H9 (cell line): ENCODE data around the gene RETN. TPM values are rescaled to one million over a fixed set of nuclear protein-coding genes. Genes with fewer than 3 reads are reported as not detected.

Experiments used
- DNase-seq: peaks from one replicate; pipeline ENCODE4 v3.0.0-alpha.2; 2017
- H2AFZ ChIP-seq: one replicate; pipeline ENCODE4 v1.6.1; 2013; ENCODE audit warnings: mild to moderate bottlenecking, low read length, control low read depth, moderate library complexity
- H2AK5ac ChIP-seq: 2 replicates; pipeline ENCODE4 v1.6.1; 2013; ENCODE audit warnings: low read length, control low read depth, mixed read lengths; ENCODE audit not compliant: insufficient read length
- H2BK120ac ChIP-seq: one replicate; pipeline ENCODE4 v1.6.1; 2013; ENCODE audit warnings: low read depth, mild to moderate bottlenecking, low read length, control low read depth, inconsistent platforms; ENCODE audit not compliant: poor library complexity, severe bottlenecking
- H2BK12ac ChIP-seq: 2 replicates; pipeline ENCODE4 v1.6.1; 2013; ENCODE audit warnings: low read length, control low read depth, mixed read lengths, low read depth; ENCODE audit not compliant: insufficient read length
- H2BK15ac ChIP-seq: 2 replicates; pipeline ENCODE4 v1.6.1; 2013; ENCODE audit warnings: low read depth, low read length, control low read depth
- H2BK20ac ChIP-seq: one replicate; pipeline ENCODE4 v1.6.1; 2013; ENCODE audit warnings: low read depth, mild to moderate bottlenecking, low read length, control low read depth, inconsistent platforms; ENCODE audit not compliant: poor library complexity, severe bottlenecking
- H2BK5ac ChIP-seq: 2 replicates; pipeline ENCODE4 v1.6.1; 2013; ENCODE audit warnings: low read length, control low read depth, mixed read lengths; ENCODE audit not compliant: insufficient read length
- H3K14ac ChIP-seq: 2 replicates; pipeline ENCODE4 v1.6.1; 2013; ENCODE audit warnings: low read length, control low read depth; ENCODE audit not compliant: insufficient read depth
- H3K18ac ChIP-seq: 2 replicates; pipeline ENCODE4 v1.6.1; 2013; ENCODE audit warnings: low read depth, mild to moderate bottlenecking, mixed read lengths, low read length, control low read depth; ENCODE audit not compliant: insufficient read length
- H3K23ac ChIP-seq: 2 replicates; pipeline ENCODE4 v1.6.1; 2013; ENCODE audit warnings: low read length, control low read depth, mixed read lengths, low read depth; ENCODE audit not compliant: insufficient read length
- H3K23me2 ChIP-seq: 2 replicates; pipeline ENCODE4 v1.6.1; 2013; ENCODE audit warnings: low read depth, mild to moderate bottlenecking, mixed read lengths, low read length, control low read depth; ENCODE audit not compliant: insufficient read length, poor library complexity, severe bottlenecking
- H3K27ac ChIP-seq: 2 replicates; pipeline ENCODE4 v1.5.1; 2013; ENCODE audit warnings: low read length, control low read depth, mixed read lengths, low read depth; ENCODE audit not compliant: insufficient read length
- H3K27me3 ChIP-seq: 2 replicates; pipeline ENCODE4 v1.6.1; 2013; ENCODE audit warnings: low read length, control low read depth, inconsistent platforms; ENCODE audit not compliant: insufficient read depth
- H3K4ac ChIP-seq: 2 replicates; pipeline ENCODE4 v1.6.1; 2013; ENCODE audit warnings: low read depth, mild to moderate bottlenecking, control low read depth, inconsistent platforms, low read length, moderate library complexity
- H3K4me1 ChIP-seq: 2 replicates; pipeline ENCODE4 v1.6.1; 2013; ENCODE audit warnings: low read length, control low read depth, inconsistent platforms; ENCODE audit not compliant: insufficient read depth
- H3K4me2 ChIP-seq: 2 replicates; pipeline ENCODE4 v1.6.1; 2013; ENCODE audit warnings: low read length, control low read depth, mixed read lengths; ENCODE audit not compliant: insufficient read length, insufficient read depth
- H3K56ac ChIP-seq: 2 replicates; pipeline ENCODE4 v1.6.1; 2013; ENCODE audit warnings: low read depth, mild to moderate bottlenecking, mixed read lengths, low read length, control low read depth; ENCODE audit not compliant: insufficient read length
- H3K79me1 ChIP-seq: 2 replicates; pipeline ENCODE4 v1.6.1; 2013; ENCODE audit warnings: low read depth, mild to moderate bottlenecking, moderate library complexity, low read length, control low read depth, inconsistent platforms; ENCODE audit not compliant: insufficient read depth, poor library complexity, severe bottlenecking
- H3K79me2 ChIP-seq: 2 replicates; pipeline ENCODE4 v1.6.1; 2013; ENCODE audit warnings: low read length, control low read depth, inconsistent platforms; ENCODE audit not compliant: insufficient read depth
- H3K9ac ChIP-seq: 2 replicates; pipeline ENCODE4 v1.6.1; 2013; ENCODE audit warnings: low read length, control low read depth, mixed read lengths; ENCODE audit not compliant: insufficient read length; ENCODE audit errors: extremely low read depth
- H3K9me3 ChIP-seq: one replicate; pipeline ENCODE4 v1.6.1; 2013; ENCODE audit warnings: low read depth, low read length, inconsistent platforms; ENCODE audit not compliant: control insufficient read depth
- H3T11ph ChIP-seq: one replicate; pipeline ENCODE4 v1.6.1; 2013; ENCODE audit warnings: mild to moderate bottlenecking, low read length, control low read depth, inconsistent platforms
- H4K20me1 ChIP-seq: one replicate; pipeline ENCODE4 v1.6.1; 2013; ENCODE audit not compliant: control insufficient read depth, insufficient read length, insufficient read depth
- H4K5ac ChIP-seq: 2 replicates; pipeline ENCODE4 v1.6.1; 2013; ENCODE audit warnings: low read depth, mild to moderate bottlenecking, mixed read lengths, low read length, control low read depth; ENCODE audit not compliant: insufficient read length
- H4K8ac ChIP-seq: replicated peaks from 2 replicates; pipeline ENCODE4 v1.6.1; 2013; ENCODE audit warnings: low read length, control low read depth, mixed read lengths, low read depth; ENCODE audit not compliant: insufficient read length
- H4K91ac ChIP-seq: 2 replicates; pipeline ENCODE4 v1.6.1; 2013; ENCODE audit warnings: low read depth, mild to moderate bottlenecking, moderate library complexity, mixed read lengths, low read length, control low read depth; ENCODE audit not compliant: insufficient read length
- H3K27ac Mint-ChIP-seq, 3 experiments: 2 replicates in 2 of 3; 3 replicates in 1 of 3; pipeline ENCODE4 v1.8.0; 2020 to 2021; ENCODE audit warnings: mixed read lengths in 3 of 3, mild to moderate bottlenecking in 1 of 3, moderate library complexity in 1 of 3
- H3K27me3 Mint-ChIP-seq: 2 replicates; pipeline ENCODE4 v1.8.0; 2021; ENCODE audit warnings: low read depth, mild to moderate bottlenecking, moderate library complexity, mixed read lengths
- H3K36me3 Mint-ChIP-seq, 3 experiments: 2 replicates in 2 of 3; 3 replicates in 1 of 3; pipeline ENCODE4 v1.8.0; 2020 to 2021; ENCODE audit warnings: low read depth in 3 of 3, mixed read lengths in 3 of 3; ENCODE audit not compliant: insufficient read depth in 1 of 3
- H3K4me1 Mint-ChIP-seq, 2 experiments: 2 replicates each; pipeline ENCODE4 v1.8.0; 2020; ENCODE audit warnings: mixed read lengths in 2 of 2
- H3K4me3 Mint-ChIP-seq, 2 experiments: 2 replicates in 1 of 2; 3 replicates in 1 of 2; pipeline ENCODE4 v1.8.0; 2020 to 2021; ENCODE audit warnings: mild to moderate bottlenecking in 2 of 2, mixed read lengths in 2 of 2, moderate library complexity in 1 of 2
- H3K9me3 Mint-ChIP-seq, 2 experiments: 2 replicates in 1 of 2; 3 replicates in 1 of 2; pipeline ENCODE4 v1.8.0; 2020; ENCODE audit warnings: mild to moderate bottlenecking in 2 of 2, mixed read lengths in 2 of 2, moderate library complexity in 1 of 2
- WGBS: extraction: QIAGEN DNeasy Blood & Tissue Kit; methylation state at CpG from one replicate; pipeline ENCODE4 v1.1.7; 2013; ENCODE audit warnings: missing lambda C conversion rate, low lambda C conversion rate, mixed read lengths; ENCODE audit not compliant: insufficient read length; ENCODE audit errors: extremely low coverage; 5-methylcytosine and 5-hydroxymethylcytosine counted together
- total RNA-seq: library from RNA; stranded (reverse); gene quantifications from 2 replicates; pipeline ENCODE4 v1.2.1, GENCODE V29; 2021
- TF ChIP-seq, protein P1 (sequence below): fragments of 200-600 bp; sonication (generic); conservative IDR thresholded peaks from 3 replicates; pipeline ENCODE4 v1.8.0; 2021; ENCODE audit warnings: antibody characterized with exemption, mild to moderate bottlenecking

RETN gene
- total RNA-seq, 1 experiment from 2014 or later, result not detected

DNA sequence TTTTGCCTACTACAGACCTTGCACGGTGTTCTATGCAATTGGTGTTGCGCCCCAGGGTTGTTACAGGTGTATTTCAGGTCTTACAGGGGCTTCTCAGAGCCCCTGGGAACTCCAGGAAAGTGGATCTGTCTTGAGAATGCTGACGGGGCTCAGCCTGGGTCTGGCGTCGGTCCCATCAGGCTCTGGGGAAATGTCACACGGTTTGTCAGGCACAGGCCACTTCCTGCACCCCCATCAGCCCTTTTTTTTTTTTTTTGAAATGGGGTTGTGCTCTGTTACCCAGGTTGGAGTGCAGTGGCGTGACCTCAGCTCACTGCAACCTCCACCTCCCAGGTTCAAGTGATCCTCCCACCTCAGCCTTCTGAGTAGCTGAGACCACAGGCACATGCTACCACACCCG lies 49.8 kb downstream of the RETN start:
- H3K27me3 ChIP-seq, result no peaks in the 10 kb centered on the region
- H3K27ac ChIP-seq, result no peak overlapping the region
- H4K20me1 ChIP-seq, result no peaks in the 10 kb centered on the region
- no peak overlapping the region for H3K9ac ChIP-seq
- no peak overlapping the region for H2AK5ac ChIP-seq
- no peak overlapping the region for H2AFZ ChIP-seq
- no CpG with 5 or more reads among the region's 8 CpGs for WGBS
- no peaks in the 10 kb centered on the region for H3K79me2 ChIP-seq
- no peak overlapping the region for H2BK120ac ChIP-seq
- H3K18ac ChIP-seq, result no peak overlapping the region
- no peak overlapping the region for H2BK20ac ChIP-seq
- H3K9me3 ChIP-seq, result no peaks in the 10 kb centered on the region
- TF ChIP-seq, protein P1, sequence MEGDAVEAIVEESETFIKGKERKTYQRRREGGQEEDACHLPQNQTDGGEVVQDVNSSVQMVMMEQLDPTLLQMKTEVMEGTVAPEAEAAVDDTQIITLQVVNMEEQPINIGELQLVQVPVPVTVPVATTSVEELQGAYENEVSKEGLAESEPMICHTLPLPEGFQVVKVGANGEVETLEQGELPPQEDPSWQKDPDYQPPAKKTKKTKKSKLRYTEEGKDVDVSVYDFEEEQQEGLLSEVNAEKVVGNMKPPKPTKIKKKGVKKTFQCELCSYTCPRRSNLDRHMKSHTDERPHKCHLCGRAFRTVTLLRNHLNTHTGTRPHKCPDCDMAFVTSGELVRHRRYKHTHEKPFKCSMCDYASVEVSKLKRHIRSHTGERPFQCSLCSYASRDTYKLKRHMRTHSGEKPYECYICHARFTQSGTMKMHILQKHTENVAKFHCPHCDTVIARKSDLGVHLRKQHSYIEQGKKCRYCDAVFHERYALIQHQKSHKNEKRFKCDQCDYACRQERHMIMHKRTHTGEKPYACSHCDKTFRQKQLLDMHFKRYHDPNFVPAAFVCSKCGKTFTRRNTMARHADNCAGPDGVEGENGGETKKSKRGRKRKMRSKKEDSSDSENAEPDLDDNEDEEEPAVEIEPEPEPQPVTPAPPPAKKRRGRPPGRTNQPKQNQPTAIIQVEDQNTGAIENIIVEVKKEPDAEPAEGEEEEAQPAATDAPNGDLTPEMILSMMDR, result no peak
- Mint-ChIP-seq H3K4me3 (no peak overlapping the region), H3K27me3 (peaks cover 35% of the 10 kb centered on the region), H3K9me3 (no peaks in the 10 kb centered on the region; a peak in 2 of 5 replicates), H3K36me3 (no peaks in the 10 kb centered on the region), H3K4me1 (0 out of 4 replicates have a peak, but pooled peaks cover 0 to 5% of the 10 kb centered on the region in 2 experiments), H3K27ac (no peak overlapping the region)
- H2BK5ac ChIP-seq, result no peak overlapping the region
- H2BK12ac ChIP-seq, result no peak overlapping the region
- H3T11ph ChIP-seq, result no peak overlapping the region
- H3K79me1 ChIP-seq, result no peaks in the 10 kb centered on the region
- no peak overlapping the region for H3K56ac ChIP-seq
- H3K4me1 ChIP-seq, result no peaks in the 10 kb centered on the region
- H3K14ac ChIP-seq, result no peak overlapping the region
- H3K23ac ChIP-seq, result no peak overlapping the region
- no peak for DNase-seq
- no peak overlapping the region for H2BK15ac ChIP-seq
- no peak overlapping the region for H4K91ac ChIP-seq
- H4K8ac ChIP-seq, result no peak overlapping the region
- no peak overlapping the region for H3K4ac ChIP-seq
- no peak overlapping the region for H3K4me2 ChIP-seq
- no peak overlapping the region for H4K5ac ChIP-seq
- no peaks in the 10 kb centered on the region for H3K23me2 ChIP-seq

Other genes starting within 250 kb of the RETN start
- gene PEX11G, start 180.0 kb upstream of the RETN start, total RNA-seq, result 2.4 and 2.8 TPM in 2 replicates
- gene ZNF358, start 152.9 kb upstream of the RETN start, total RNA-seq, result 40.5 and 41.5 TPM in 2 replicates
- 15.7 and 18.7 TPM in 2 replicates for gene MCOLN1, start 146.4 kb upstream of the RETN start, total RNA-seq
- 130 and 135 TPM in 2 replicates for gene PNPLA6, start 133.3 kb upstream of the RETN start, total RNA-seq
- gene CAMSAP3, start 73.2 kb upstream of the RETN start, total RNA-seq, result 28.4 and 31.3 TPM in 2 replicates
- 48.0 and 50.6 TPM in 2 replicates for gene XAB2, start 39.5 kb upstream of the RETN start, total RNA-seq
- 129 and 143 TPM in 2 replicates for gene PET100, start 39.3 kb upstream of the RETN start, total RNA-seq
- gene PCP2, start 35.3 kb upstream of the RETN start, total RNA-seq, result not detected in 2 replicates
- gene STXBP2, start 31.9 kb upstream of the RETN start, total RNA-seq, result 80.3 and 92.5 TPM in 2 replicates
- gene MCEMP1, start 8.0 kb downstream of the RETN start, total RNA-seq, result 0.13 TPM in 1 of 2 replicates, not detected in the other
- 77.4 and 87.8 TPM in 2 replicates for gene TRAPPC5, start 11.8 kb downstream of the RETN start, total RNA-seq
- gene FCER2, start 33.1 kb downstream of the RETN start, total RNA-seq, result not detected in 2 replicates
- 0.26 TPM in 1 of 2 replicates, not detected in the other for gene CLEC4G, start 63.1 kb downstream of the RETN start, total RNA-seq
- gene CD209, start 78.5 kb downstream of the RETN start, total RNA-seq, result not detected in 2 replicates
- gene CLEC4M, start 94.2 kb downstream of the RETN start, total RNA-seq, result not detected in 2 replicates
- 7.1 and 7.8 TPM in 2 replicates for gene EVI5L, start 161.2 kb downstream of the RETN start, total RNA-seq
- 20.4 and 21.4 TPM in 2 replicates for gene PRR36, start 205.3 kb downstream of the RETN start, total RNA-seq
- 4.6 and 4.8 TPM in 2 replicates for gene LRRC8E, start 219.5 kb downstream of the RETN start, total RNA-seq
- 47.2 and 48.1 TPM in 2 replicates for gene MAP2K7, start 234.8 kb downstream of the RETN start, total RNA-seq
- gene TGFBR3L, start 245.8 kb downstream of the RETN start, total RNA-seq, result 5.5 and 6.5 TPM in 2 replicates